Islet of Langerhans (tissue), 1 donor: ENCODE data around the gene PHKB.
"Not testable (repeated sequence)": the region's sequence is repeated elsewhere in the genome, so short reads cannot be mapped to it uniquely, and the experiment has no call there.

ENCODE experiments used
- FAIRE-seq: peaks from one replicate; lab custom pipeline; 2011; peaks lifted over from hg19 to GRCh38; lab: Jason Lieb, UNC

The PHKB gene

GRCh38 chr16:47460711-47461597 lies at the start of gene PHKB, which contains the start of gene ITFG1:
Gene PHKB, plus strand, starts transcription at chr16:47461331. Its CDS starts 20 bp downstream, at chr16:47461351.
Gene ITFG1, minus strand, starts transcription at chr16:47461063. Its CDS starts 18 bp downstream, at chr16:47461045.
- FAIRE-seq: no peak

DNA sequence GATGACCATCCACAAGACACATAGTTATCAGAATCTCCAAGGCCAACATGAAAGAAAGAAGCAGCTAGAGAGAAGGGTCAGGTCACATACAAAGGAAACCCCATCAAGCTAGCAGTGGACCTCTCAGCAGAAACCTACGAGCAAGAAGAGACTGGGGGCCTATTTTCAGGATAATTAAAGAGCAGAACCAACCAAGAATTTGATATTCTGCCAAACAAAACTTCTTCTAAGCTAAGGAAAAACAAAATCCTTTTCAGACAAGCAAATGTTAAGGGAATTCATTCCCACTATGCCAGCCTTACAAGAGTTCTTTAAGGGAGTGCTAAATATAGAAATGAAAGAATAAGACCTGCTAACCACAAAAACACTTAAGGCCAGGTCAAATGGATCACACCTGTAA lies 48.1 kb upstream of the PHKB start:
- no peak for FAIRE-seq

DNA sequence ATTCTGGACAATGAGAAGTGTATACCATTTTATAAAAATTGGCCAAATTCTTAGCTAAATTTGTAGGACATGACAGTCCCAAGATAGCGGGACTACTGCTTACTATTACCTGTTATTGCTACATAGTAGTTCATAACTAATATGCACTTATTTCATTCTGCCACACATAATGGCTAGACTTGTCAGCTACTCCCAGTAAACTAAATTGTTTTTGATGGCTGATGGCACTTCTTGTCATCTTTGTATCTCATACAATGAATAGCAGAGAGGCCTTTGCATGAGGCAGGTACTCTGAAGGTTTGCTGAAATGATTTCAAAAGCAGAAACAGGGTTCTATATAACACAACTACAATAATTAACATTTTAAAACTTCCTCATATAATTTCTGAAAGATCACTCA lies 44.3 kb upstream of the PHKB start:
- no peak for FAIRE-seq

GRCh38 chr16:47424846-47425245 lies 36.3 kb upstream of the PHKB start:
- no peak for FAIRE-seq

DNA sequence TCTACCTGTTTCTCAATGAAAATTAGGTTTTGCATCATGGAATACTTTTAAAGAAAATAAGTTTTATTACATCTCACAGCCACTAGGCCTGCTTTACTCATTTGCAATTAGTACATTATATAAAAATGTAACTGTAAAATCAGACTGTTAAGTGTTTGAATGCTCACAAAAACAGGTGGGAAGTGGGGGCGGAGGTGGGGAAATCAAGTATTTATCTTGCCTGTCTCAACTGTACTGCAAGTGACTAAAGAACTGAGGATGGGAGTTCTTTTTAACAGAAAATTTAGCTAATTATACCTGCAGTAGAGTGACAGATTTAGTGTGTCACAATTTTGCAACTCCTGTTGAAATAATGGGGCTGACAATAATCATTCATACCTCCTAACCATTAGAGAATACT lies 34.3 kb upstream of the PHKB start:
- no peak for FAIRE-seq

DNA sequence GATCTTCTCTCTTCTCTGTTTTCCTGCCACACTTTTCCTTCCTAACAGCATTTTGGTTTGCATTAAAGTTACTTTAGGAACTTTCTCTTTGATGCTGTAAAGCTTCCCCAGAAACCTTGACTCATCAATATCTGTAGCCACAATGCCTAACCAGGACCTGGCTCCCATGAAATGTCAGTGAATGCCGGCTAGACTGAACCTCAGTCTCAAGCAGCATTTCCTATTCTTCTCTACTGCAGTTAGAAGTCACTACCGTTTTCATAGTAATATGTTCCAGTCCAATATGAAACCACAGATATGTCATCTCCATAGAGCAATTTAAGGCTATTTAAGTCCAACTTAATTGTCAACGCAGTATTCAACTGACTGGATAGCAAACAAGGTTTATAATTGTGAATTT lies 29.2 kb upstream of the PHKB start:
- no peak for FAIRE-seq

- FAIRE-seq: not testable (repeated sequence)
Measured at GRCh38 chr16:47434274-47434673, 26.9 kb upstream of the PHKB start.

- FAIRE-seq: not testable (repeated sequence)
Measured at GRCh38 chr16:47440066-47440465, 21.1 kb upstream of the PHKB start.

DNA sequence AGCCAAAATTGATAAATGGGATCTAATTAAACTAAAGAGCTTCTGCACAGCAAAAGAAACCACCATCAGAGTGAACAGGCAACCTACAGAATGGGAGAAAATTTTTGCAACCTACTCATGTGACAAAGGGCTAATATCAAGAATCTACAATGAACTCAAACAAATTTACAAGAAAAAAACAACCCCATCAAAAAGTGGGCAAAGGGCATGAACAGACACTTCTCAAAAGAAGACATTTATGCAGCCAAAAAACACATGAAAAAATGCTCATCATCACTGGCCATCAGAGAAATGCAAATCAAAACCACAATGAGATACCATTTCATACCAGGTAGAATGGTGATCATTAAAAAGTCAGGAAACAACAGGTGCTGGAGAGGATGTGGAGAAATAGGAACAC lies 18.2 kb upstream of the PHKB start:
- not testable (repeated sequence) for FAIRE-seq

GRCh38 chr16:47446431-47446830 lies 14.7 kb upstream of the PHKB start:
- FAIRE-seq: no peak

GRCh38 chr16:47448830-47449575 lies 12.1 kb upstream of the PHKB start:
- no peak for FAIRE-seq

- FAIRE-seq: no peak
Measured at GRCh38 chr16:47449788-47450187, 11.3 kb upstream of the PHKB start.

DNA sequence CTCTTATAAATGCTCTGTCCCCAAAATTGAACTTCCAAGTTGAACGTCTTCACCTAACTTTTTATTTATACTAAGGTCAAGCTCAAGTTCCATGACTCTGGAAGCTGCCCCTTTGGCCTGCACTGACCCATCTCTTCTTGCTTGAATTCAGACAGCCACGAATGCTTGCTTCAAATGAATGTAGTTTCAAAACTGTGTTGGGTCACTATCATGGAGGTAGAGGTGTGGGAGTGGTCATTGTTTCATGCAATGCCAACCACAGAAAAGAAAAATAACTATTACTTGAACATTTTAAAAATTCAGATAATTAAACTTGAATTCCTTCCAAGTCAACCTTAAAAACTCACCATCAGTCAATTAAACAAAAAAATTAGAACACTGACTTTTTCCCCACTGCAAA lies 2.8 kb upstream of the PHKB start:
- FAIRE-seq: no peak

- FAIRE-seq: no peak
Measured at GRCh38 chr16:47459603-47460002, 1.5 kb upstream of the PHKB start.

DNA sequence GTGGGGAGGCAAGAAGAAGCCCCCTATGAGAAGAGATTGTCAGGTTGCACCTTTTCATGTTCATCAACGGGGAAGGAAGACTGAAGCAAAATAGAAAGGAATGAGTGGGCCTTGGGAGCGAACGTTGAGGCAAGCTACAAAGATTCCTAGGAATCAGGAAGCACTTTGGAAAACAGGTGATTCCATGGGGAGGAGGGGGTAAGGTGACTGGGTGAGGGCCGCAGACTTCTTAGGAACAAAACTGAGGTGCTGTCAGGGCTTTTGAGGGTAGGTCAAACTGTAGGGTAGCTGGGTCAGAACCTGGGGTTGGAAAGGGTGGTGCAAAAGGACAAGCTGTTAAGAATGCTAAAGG lies 796 bp upstream of the PHKB start:
- no peak for FAIRE-seq

- no peak for FAIRE-seq
Measured at GRCh38 chr16:47461598-47462266, 601 bp downstream of the PHKB start.

GRCh38 chr16:47463771-47464624 lies 2.9 kb downstream of the PHKB start:
- no peak for FAIRE-seq

DNA sequence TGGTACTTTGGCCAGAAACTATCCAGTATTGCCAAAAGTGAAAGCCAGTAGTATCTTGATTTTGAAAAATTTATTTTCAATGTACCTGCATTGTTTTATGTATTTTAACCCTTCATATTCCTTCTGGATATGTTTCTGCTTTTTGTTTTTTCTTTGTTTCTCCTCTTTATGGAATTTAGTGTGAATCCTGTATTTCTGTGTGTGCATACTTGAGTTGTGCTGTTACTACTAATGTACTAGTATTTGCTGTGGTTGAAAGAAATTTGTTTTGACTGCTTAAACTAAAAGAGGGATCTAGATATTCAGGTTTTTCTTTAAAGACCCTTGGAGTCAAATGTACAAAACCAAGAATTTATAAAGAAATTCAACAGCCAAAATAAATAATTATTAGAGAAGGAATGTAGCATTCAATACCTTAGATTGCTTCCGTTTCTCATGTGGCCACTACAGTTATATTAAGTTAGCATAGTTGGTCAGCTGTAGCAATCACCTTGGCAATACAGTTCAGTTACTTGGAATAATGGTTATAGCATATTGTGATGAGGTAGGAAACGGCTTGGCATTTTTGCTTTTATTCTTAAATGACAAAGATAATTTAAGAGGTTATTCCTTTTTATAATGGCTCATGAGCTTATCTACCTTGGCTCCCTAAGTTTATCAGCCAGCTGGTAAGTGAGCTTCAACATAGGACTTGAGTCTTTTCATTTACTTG lies 4.9 kb downstream of the PHKB start:
- FAIRE-seq: no peak

DNA sequence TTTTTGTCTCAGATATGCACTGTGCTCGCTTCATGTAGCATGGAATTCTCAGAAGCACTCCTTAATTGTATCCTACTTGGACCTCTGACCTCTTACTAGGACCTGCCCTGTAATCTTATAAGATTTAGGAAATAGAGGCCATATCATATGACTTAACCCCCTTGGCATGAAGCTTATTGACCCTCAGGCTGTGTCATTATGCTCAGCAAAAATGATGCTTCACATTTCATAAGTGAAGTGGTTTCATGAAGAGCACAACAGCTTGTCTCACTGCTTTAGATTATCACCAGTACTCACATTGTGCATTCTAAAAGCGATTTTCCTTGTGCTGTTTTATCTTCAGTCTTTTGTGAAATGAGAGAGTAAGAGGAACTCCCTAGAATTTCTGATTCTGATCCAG lies 6.4 kb downstream of the PHKB start:
- no peak for FAIRE-seq

DNA sequence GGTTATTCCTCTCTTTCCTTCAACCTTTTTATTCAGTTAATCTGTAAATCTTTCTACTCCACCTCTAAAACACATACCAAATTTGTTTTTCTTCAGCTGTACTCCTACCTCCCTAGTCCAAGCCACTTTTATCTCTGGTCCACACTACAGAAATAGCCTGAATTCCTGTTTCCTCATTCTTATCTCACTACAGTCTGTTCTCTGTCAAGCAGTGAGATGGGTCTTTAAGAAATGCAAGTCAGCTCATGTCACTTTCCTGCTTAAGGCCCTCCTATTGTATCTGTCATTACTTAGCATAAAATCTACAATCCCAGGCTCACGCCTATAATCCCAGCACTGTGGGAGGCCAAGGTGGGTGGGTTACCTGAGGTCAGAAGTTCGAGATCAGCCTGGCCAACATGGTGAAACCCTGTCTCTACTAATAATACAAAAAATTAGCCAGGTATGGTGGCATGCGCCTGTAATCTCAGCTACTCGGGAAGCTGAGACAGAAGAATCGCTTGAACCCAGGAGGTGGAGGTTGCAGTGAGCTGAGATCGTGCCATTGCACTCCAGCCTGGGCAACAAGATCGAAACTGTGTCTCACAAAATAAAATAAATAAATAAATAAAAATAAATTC lies 7.0 kb downstream of the PHKB start:
- FAIRE-seq: not testable (repeated sequence)

DNA sequence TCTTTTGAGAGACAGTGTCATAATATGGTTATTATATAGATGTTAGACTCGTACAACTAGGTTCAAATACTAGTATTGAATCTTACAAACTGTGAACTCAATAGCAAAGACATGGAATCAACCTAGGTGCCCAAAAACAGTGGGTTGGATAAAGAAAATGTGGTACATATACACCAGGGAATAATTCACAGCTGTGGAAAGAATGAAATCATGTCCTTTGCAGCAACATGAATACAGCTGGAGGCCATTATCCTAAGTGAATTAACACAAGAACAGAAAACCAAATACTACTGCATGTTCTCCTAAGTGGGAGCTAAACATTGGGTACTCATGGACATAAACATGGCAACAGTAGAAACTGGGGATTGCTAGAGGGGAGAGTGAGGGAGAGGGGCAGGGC lies 8.1 kb downstream of the PHKB start:
- FAIRE-seq: no peak
